AG04450 (cell line): Measurements from ENCODE around the gene R3HCC1L. TPM values are rescaled to one million over a fixed set of nuclear protein-coding genes. Genes with fewer than 3 reads are reported as not detected.
A peak's percentile ranks its signal among the peaks of the same experiment; 100 is the strongest.
"Not testable (repeated sequence)": the region's sequence is repeated elsewhere in the genome, so short reads cannot be mapped to it uniquely, and the experiment has no call there.

ENCODE experiments used
- CTCF ChIA-PET: fragments of 300-600, 350-600 bp; formaldehyde crosslinking; extraction: SDS; loops from one replicate; lab custom pipeline; 2022; ENCODE audit warnings: antibody characterized with exemption, inconsistent platforms; lab: Charles Lee
- POLR2A ChIA-PET: fragments of 350-600 bp; formaldehyde crosslinking; extraction: SDS; loops from one replicate; lab custom pipeline; 2021; ENCODE audit warnings: antibody characterized with exemption, inconsistent platforms; lab: Yijun Ruan, JAX
- DNase-seq: peaks from one replicate; pipeline ENCODE4 v3.0.0-alpha.2; 2011; ENCODE audit warnings: low read depth, low spot score
- H3K27ac ChIP-seq: one replicate; pipeline ENCODE4 v1.5.1; 2012; ENCODE audit warnings: low read depth, low read length, control low read depth
- H3K27me3 ChIP-seq: one replicate; pipeline ENCODE4 v1.6.0; 2012; ENCODE audit warnings: low read length; ENCODE audit not compliant: control insufficient read depth, insufficient read depth
- H3K4me3 ChIP-seq: 2 replicates; pipeline ENCODE4 v1.5.1; 2011; ENCODE audit warnings: mild to moderate bottlenecking, low read depth, low read length, control low read depth
- H3K9me3 ChIP-seq: 2 replicates; pipeline ENCODE4 v1.5.1; 2012; ENCODE audit warnings: low read length; ENCODE audit not compliant: control insufficient read depth, insufficient read depth
- polyA plus RNA-seq: library from polyadenylated mRNA; depleted of rRNA; stranded (reverse); fragments of >200 nt; gene quantifications from 2 replicates; pipeline ENCODE4 v1.2.3, GENCODE V29; 2011
- TF ChIP-seq, protein P1 (sequence below): IDR thresholded peaks from 2 replicates; pipeline ENCODE4 v1.5.1; 2011; ENCODE audit warnings: low read depth, low read length, control low read depth, inconsistent platforms

Gene R3HCC1L
- polyA plus RNA-seq, 1 experiment = 14.4 TPM

DNA sequence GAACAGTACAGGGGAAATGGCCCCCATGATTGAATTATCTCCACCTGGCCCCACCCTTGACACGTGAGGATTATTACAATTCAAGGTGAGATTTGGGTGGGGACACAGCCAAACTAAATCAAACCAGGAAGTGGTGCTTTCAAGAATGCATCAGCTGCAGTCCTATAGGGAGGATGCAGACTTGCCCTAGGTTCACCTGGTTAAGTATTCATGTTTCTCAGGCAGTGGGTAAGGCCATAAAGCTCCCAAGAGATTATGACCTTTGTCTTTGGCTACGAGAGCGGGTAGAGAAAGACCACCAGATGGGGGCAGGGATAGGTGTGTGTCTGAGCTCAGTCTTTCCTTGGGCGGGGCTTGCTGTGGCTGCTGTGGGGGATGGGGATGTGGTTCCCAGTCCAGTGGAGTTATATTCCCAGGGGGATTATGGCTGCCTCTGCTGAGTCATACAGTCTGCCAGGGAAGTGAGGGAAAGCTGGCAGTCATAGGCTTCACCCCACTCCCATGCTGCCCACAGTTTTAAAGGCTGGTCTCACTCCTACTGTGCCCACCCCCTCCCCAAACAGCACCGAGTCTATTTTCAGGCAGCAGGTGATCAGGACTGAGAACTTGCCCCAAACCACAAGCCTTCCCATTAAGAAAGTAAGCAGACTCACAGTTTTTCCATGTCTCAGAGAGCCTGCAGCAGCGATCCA lies 8.4 kb upstream of the R3HCC1L start:
- Histone ChIP-seq H3K9me3 (no peaks in the 10 kb centered on the region), H3K27me3 (peaks cover 3% of the 10 kb centered on the region), H3K27ac (no peak overlapping the region), H3K4me3 (no peak overlapping the region)
- ChIA-PET CTCF (no interaction called here), POLR2A (no interaction called here)
- TF ChIP-seq, protein P1, sequence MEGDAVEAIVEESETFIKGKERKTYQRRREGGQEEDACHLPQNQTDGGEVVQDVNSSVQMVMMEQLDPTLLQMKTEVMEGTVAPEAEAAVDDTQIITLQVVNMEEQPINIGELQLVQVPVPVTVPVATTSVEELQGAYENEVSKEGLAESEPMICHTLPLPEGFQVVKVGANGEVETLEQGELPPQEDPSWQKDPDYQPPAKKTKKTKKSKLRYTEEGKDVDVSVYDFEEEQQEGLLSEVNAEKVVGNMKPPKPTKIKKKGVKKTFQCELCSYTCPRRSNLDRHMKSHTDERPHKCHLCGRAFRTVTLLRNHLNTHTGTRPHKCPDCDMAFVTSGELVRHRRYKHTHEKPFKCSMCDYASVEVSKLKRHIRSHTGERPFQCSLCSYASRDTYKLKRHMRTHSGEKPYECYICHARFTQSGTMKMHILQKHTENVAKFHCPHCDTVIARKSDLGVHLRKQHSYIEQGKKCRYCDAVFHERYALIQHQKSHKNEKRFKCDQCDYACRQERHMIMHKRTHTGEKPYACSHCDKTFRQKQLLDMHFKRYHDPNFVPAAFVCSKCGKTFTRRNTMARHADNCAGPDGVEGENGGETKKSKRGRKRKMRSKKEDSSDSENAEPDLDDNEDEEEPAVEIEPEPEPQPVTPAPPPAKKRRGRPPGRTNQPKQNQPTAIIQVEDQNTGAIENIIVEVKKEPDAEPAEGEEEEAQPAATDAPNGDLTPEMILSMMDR = no peak
- no peak for DNase-seq

DNA sequence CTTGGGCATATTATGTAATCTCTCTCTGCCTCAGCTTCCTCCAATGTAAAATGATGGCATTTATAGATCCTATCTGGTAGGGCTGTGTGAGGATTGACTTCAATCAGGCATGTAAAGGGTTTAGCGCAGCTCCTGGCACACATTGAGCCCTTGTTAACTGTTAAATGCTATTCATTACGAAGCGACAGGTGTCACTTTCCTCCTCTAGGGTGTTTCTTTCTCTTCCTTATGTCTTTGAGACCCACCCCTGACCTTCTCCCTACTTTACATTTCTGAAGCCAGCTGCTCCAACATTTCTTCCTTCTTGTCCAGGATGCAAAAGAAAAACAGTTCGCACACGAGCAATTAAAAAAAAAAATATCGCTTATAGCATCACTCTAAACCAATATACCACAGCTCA lies 5.7 kb upstream of the R3HCC1L start:
- Histone ChIP-seq H3K4me3 (no peak overlapping the region), H3K27me3 (no peaks in the 10 kb centered on the region), H3K9me3 (0 out of 2 replicates have a peak, but pooled peaks cover 2% of the 10 kb centered on the region), H3K27ac (no peak overlapping the region)
- TF ChIP-seq, protein P1 = no peak
- ChIA-PET POLR2A (no interaction called here), CTCF (no interaction called here)
- no peak for DNase-seq

DNA sequence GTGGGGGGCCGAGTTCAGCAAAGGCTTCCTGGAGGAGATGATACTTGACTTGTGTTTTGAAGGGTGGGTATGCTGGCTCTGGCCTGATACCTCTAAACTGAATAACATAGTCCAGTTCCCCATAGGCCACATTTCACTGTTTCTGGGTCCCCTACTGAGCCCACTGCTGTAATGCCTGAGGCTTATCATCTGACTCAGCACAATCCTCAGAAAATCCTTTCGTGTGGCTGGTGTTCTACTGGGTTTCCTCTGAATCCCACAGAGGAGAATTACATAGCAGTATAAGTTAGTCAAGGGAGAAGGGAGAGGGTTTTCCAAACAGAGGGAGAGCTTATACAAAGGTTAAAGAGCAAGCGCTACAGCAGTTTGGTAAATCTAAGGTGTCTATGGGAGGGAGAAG lies 2.8 kb upstream of the R3HCC1L start:
- no peak overlapping the region for H3K27ac ChIP-seq
- no peak overlapping the region for H3K4me3 ChIP-seq
- peaks cover 4% of the 10 kb centered on the region; the same call in 1 of the 2 replicates for H3K9me3 ChIP-seq
- ChIA-PET CTCF (interaction anchor here (0.6 kb wide), 1 partner anchor 84 kb away, joined by 3 read pairs; no protein-coding TSS in a partner anchor), POLR2A (no interaction called here)
- no peak for DNase-seq
- TF ChIP-seq, protein P1 = no peak
- H3K27me3 ChIP-seq = no peaks in the 10 kb centered on the region

DNA sequence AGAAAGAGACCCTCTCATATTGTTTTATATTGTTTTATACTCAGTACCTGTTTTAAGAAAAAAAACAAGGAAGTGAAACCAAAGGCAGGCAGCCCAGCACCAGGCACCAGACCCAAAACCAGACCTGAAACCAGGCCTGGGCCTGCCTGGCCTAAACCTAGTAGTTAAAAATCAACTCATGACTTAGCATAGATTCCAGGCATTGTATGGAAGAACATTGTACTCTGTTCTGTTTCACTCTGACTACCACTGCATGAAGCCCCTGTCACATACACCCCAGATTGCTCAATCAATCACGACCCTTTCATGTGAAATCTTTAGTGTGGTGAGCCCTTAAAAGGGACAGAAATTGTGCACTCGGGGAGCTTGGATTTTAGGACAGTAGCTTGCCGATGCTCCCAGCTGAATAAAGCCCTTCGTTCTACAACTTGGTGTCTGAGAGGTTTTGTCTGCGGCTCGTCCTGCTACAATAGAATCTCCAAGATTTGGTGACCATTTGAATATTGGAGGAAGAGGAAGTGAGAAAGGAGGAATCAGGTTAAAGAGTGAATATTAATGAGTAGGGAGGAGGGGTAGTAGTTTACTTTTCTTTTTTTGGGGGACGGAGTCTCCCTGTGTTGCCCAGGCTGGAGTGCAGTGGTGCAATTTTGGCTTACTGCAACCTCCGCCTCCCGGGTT lies 1.2 kb upstream of the R3HCC1L start:
- CTCF ChIA-PET = interaction anchor here (1.8 kb wide), 1 partner anchor 38 kb away, joined by 11 read pairs; no protein-coding TSS in a partner anchor
- H3K9me3 ChIP-seq, POLR2A ChIA-PET, H3K27ac ChIP-seq, DNase-seq, H3K4me3 ChIP-seq, H3K27me3 ChIP-seq: not testable (repeated sequence)

DNA sequence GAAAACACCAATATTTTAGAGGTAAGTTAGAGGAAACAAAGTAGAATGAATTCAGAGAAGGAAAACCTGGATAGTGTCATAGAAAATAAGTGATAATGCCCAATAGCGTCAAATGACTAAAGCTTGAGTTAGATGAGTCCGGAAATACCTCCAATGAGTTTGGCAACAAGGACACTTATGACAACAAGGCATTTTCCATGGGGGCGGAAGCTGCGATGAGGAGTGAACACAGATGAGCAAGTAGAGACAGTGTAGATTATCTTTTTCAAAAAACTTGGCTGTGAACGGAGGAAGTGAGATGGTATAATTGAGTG lies 383 bp upstream of the R3HCC1L start:
- CTCF ChIA-PET = interaction anchor here (0.7 to 1.8 kb wide), 2 partner anchors 37 to 333 kb away, joined by 3 to 11 read pairs; no protein-coding TSS in a partner anchor
- DNase-seq = no peak
- POLR2A ChIA-PET = interaction anchor here (0.6 to 1.1 kb wide), 5 partner anchors 10 to 488 kb away, joined by 3 to 4 read pairs (median 3); no protein-coding TSS in a partner anchor
- H3K4me3 ChIP-seq = peak overlapping the region; percentile 84
- H3K9me3 ChIP-seq = peaks cover 6% of the 10 kb centered on the region; the same call in 1 of the 2 replicates
- TF ChIP-seq, protein P1 = no peak
- H3K27me3 ChIP-seq = no peaks in the 10 kb centered on the region
- H3K27ac ChIP-seq = no peak overlapping the region
